Measurements from ENCODE around the gene SARDH. TPM values are rescaled to one million over a fixed set of nuclear protein-coding genes. Genes with fewer than 3 reads are reported as not detected.

SARDH gene
- total and polyA plus RNA-seq, 2 of the 8 experiments (the other 6 are each of a cell fraction or from before 2014, with no cell fraction given): 6.4 to 7.4 TPM

DNA sequence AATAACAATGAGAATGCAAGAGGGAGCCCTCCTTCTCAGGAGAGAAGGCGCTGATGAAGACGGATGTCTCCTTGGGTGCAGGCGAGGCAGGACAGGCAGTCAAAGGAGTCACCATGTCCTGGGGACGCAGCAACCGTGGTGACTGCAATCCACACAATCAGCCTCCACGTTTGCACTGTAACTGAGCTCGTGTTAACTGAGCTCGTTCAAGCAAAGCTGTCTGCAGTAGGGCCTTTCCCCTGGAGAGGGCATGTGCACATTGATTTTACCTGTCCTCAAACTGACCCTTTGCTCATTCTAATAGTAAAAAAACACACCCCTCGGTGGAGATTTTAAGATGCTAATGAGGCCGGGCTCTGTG is 2.8 kb downstream of the SARDH start:
- Histone ChIP-seq H3K4ac (replicated peaks; ENCODE audit: insufficient read length, low read depth, low read length) (peak overlapping the region; percentile 33), H3K27ac (ENCODE audit: low read depth, low read length) (no peak overlapping the region), H2AK5ac (ENCODE audit: low read depth, low read length) (no peak overlapping the region), H3K4me1 (replicated peaks in 1 of 4; ENCODE audit: control insufficient read depth in 3 of 4, insufficient read depth in 4 of 4, low read length in 3 of 4) (peaks cover 0 to 29% (median 23%) of the 10 kb centered on the region in 4 experiments; a peak in 6 of 7 replicates), H4K20me1 (replicated peaks in 1 of 2; ENCODE audit: control insufficient read depth in 1 of 2, insufficient read depth in 2 of 2, low read length in 2 of 2) (peaks cover 0 to 3% of the 10 kb centered on the region in 2 experiments), H3K9ac (replicated peaks in 1 of 4; ENCODE audit: extremely low read depth in 1 of 4, low read depth in 3 of 4, low read length in 3 of 4) (no peak overlapping the region), H3K14ac (ENCODE audit: insufficient read length) (no peak overlapping the region), H2BK15ac (ENCODE audit: low read length) (peak overlapping the region; percentile 65; the same call in 1 of the 2 replicates), H3K56ac (replicated peaks; ENCODE audit: insufficient read length, low read depth, low read length) (no peak overlapping the region), H3K79me1 (ENCODE audit: low read depth, low read length) (no peaks in the 10 kb centered on the region), H4K8ac (ENCODE audit: extremely low read depth, insufficient read depth, low read length) (no peak overlapping the region), H2BK20ac (ENCODE audit: low read length) (peak overlapping the region; percentile 95; the same call in 1 of the 2 replicates), H3K9me3 (ENCODE audit: insufficient read depth in 2 of 2, low read depth in 1 of 2, low read length in 1 of 2) (no peaks in the 10 kb centered on the region), H3K18ac (ENCODE audit: extremely low read depth, low read length) (peak overlapping the region; percentile 98), H3K4me3 (ENCODE audit: extremely low read depth in 1 of 4, insufficient read depth in 2 of 4, low read depth in 3 of 4, low read length in 4 of 4) (0 out of 8 replicates have a peak overlapping the region, but pooled peaks of 1 of the 4 experiments have one; percentile 15), H2BK120ac (replicated peaks; ENCODE audit: low read depth, low read length) (peak overlapping the region; percentile 97), H2BK5ac (ENCODE audit: low read depth, low read length) (peak overlapping the region; percentile 90; the same call in 1 of the 2 replicates), H2AFZ (ENCODE audit: low read length) (peak overlapping the region; percentile 28; the same call in 1 of the 2 replicates), H4K91ac (replicated peaks; ENCODE audit: insufficient read length, low read length) (peak overlapping the region; percentile 98), H3K36me3 (ENCODE audit: control insufficient read depth in 2 of 4, insufficient read depth in 4 of 4, low read length in 3 of 4) (no peaks in the 10 kb centered on the region), H3K23me2 (ENCODE audit: low read depth, low read length) (peaks cover 2% of the 10 kb centered on the region; the same call in 1 of the 2 replicates), H3K23ac (ENCODE audit: insufficient read length) (no peak overlapping the region), H4K5ac (ENCODE audit: insufficient read length, low read depth, low read length) (peak overlapping the region; percentile 78), H2BK12ac (ENCODE audit: low read depth, low read length) (peak overlapping the region; percentile 84; the same call in 1 of the 2 replicates), H3K27me3 (replicated peaks in 1 of 4; ENCODE audit: control insufficient read depth in 3 of 4, extremely low read depth in 1 of 4, insufficient read depth in 3 of 4, low read length in 3 of 4) (no peaks in the 10 kb centered on the region), H3K4me2 (ENCODE audit: insufficient read depth in 1 of 2, low read depth in 2 of 2, low read length in 2 of 2) (peak overlapping the region; percentile 63 to 67), H3K79me2 (ENCODE audit: control insufficient read depth in 1 of 2, insufficient read depth in 2 of 2, low read length in 2 of 2) (no peaks in the 10 kb centered on the region)
- FAIRE-seq: no peak
- ChIA-PET CTCF (ENCODE audit: partially characterized antibody) (interaction anchor here (1.0 to 8.8 kb wide), 7 partner anchors 9 to 259 kb away, joined by 3 to 44 read pairs (median 5); no protein-coding TSS in a partner anchor), POLR2A (ENCODE audit: partially characterized antibody) (interaction anchor here (0.9 kb wide), 1 partner anchor 20 kb away, joined by 3 read pairs; no protein-coding TSS in a partner anchor)
- no peak for DNase-seq (ENCODE audit: low read depth in 1 of 2, low spot score in 2 of 2)
- TF ChIP-seq CTCF (IDR thresholded peaks at IDR 0.05; ENCODE audit: control extremely low read depth in 1 of 3, insufficient read depth in 1 of 3, low read depth in 1 of 3, low read length in 3 of 3) (peak in 1 of 3 experiments; percentile 8; a peak in 1 of 4 replicates), EP300 (IDR thresholded peaks at IDR 0.05; ENCODE audit: borderline replicate concordance in 1 of 2, low read depth in 2 of 2, low read length in 2 of 2) (no peak), ASH2L (IDR thresholded peaks at IDR 0.05; ENCODE audit: low read length) (peak; percentile 48)
- 31% methylated on average over 10 of the region's 10 CpGs; no CpG with 5 or more reads in 1 of the 2 experiments for WGBS, 2 experiments (ENCODE audit: extremely low coverage in 1 of 2, insufficient coverage in 1 of 2, insufficient read length in 1 of 2, insufficient replicate concordance in 2 of 2, low coverage in 1 of 2, low lambda C conversion rate in 2 of 2, missing lambda C conversion rate in 1 of 2)
